ENCODE measurements around the gene USP13.
A peak's percentile ranks its signal among the peaks of the same experiment; 100 is the strongest.

USP13 gene

GRCh38 chr3:179735321-179735720 lies 82.5 kb downstream of the USP13 start:
- Histone ChIP-seq H3K18ac (ENCODE audit: low read depth in 1 of 2, low read length in 2 of 2) (no peak overlapping the region), H3K4me2 (ENCODE audit: low read length, poor library complexity, severe bottlenecking) (no peak overlapping the region), H3K27ac (ENCODE audit: low read length, poor library complexity, severe bottlenecking) (no peak overlapping the region), H2BK12ac (ENCODE audit: low read length in 2 of 2) (no peak overlapping the region), H4K91ac (ENCODE audit: low read length) (no peak overlapping the region), H3K23ac (ENCODE audit: low read length in 2 of 2) (no peak overlapping the region), H3K4ac (ENCODE audit: low read depth in 1 of 2, low read length in 2 of 2) (no peak overlapping the region), H3K4me3 (ENCODE audit: insufficient read depth in 1 of 2, low read depth in 1 of 2, low read length in 2 of 2) (no peak overlapping the region), H2BK5ac (ENCODE audit: low read depth, low read length, poor library complexity, severe bottlenecking) (no peak overlapping the region), H3K9me3 (ENCODE audit: control insufficient read depth, low read length) (no peaks in the 10 kb centered on the region), H3K9ac (ENCODE audit: low read length) (no peak overlapping the region), H3K79me1 (replicated peaks; ENCODE audit: low read length, poor library complexity, severe bottlenecking) (peaks cover 52% of the 10 kb centered on the region), H2AK5ac (ENCODE audit: low read length, severe bottlenecking) (no peak overlapping the region), H3K27me3 (ENCODE audit: control insufficient read depth in 1 of 2, insufficient read depth in 1 of 2, low read length in 2 of 2) (no peaks in the 10 kb centered on the region), H3K4me1 (ENCODE audit: control insufficient read depth, insufficient read depth, low read depth, low read length) (peaks cover 8% of the 10 kb centered on the region), H4K8ac (ENCODE audit: low read length) (no peak overlapping the region), H3K36me3 (ENCODE audit: control insufficient read depth in 1 of 2, insufficient read depth in 2 of 2, low read depth in 1 of 2, low read length in 2 of 2) (peaks cover 32 to 42% of the 10 kb centered on the region in 2 experiments), H3K14ac (ENCODE audit: low read length in 2 of 2) (no peak overlapping the region), H2BK15ac (ENCODE audit: low read depth, poor library complexity, severe bottlenecking) (no peak overlapping the region), H2AFZ (ENCODE audit: low read depth, low read length) (no peak overlapping the region), H2BK120ac (ENCODE audit: low read depth, low read length) (no peak overlapping the region)
- no peak for DNase-seq

- no peak overlapping the region for H2BK12ac ChIP-seq (ENCODE audit: low read length in 2 of 2)
- DNase-seq, result no peak
- no peak overlapping the region for H2AK5ac ChIP-seq (ENCODE audit: low read length, severe bottlenecking)
- no peak overlapping the region for H2BK120ac ChIP-seq (ENCODE audit: low read depth, low read length)
- WGBS, result 96% methylated on average over 6 of the region's 6 CpGs
- no peak overlapping the region for H3K27ac ChIP-seq (ENCODE audit: low read length, poor library complexity, severe bottlenecking)
- peaks cover 5% of the 10 kb centered on the region for H3K4me1 ChIP-seq (ENCODE audit: control insufficient read depth, insufficient read depth, low read depth, low read length)
- H3K4me2 ChIP-seq (ENCODE audit: low read length, poor library complexity, severe bottlenecking), result no peak overlapping the region
- H3K14ac ChIP-seq (ENCODE audit: low read length in 2 of 2), result peak overlapping the region in 1 of 2 experiments; percentile 53
- H2BK15ac ChIP-seq (ENCODE audit: low read depth, poor library complexity, severe bottlenecking), result no peak overlapping the region
- no peak overlapping the region for H3K4me3 ChIP-seq (ENCODE audit: insufficient read depth in 1 of 2, low read depth in 1 of 2, low read length in 2 of 2)
- no peaks in the 10 kb centered on the region for H3K27me3 ChIP-seq (ENCODE audit: control insufficient read depth in 1 of 2, insufficient read depth in 1 of 2, low read length in 2 of 2)
- no peak overlapping the region for H3K23ac ChIP-seq (ENCODE audit: low read length in 2 of 2)
- H3K18ac ChIP-seq (ENCODE audit: low read depth in 1 of 2, low read length in 2 of 2), result no peak overlapping the region
- H3K9me3 ChIP-seq (ENCODE audit: control insufficient read depth, low read length), result no peaks in the 10 kb centered on the region
- peaks cover 18 to 39% of the 10 kb centered on the region in 2 experiments for H3K36me3 ChIP-seq (ENCODE audit: control insufficient read depth in 1 of 2, insufficient read depth in 2 of 2, low read depth in 1 of 2, low read length in 2 of 2)
- H2AFZ ChIP-seq (ENCODE audit: low read depth, low read length), result no peak overlapping the region
- no peak overlapping the region for H4K8ac ChIP-seq (ENCODE audit: low read length)
- no peak overlapping the region for H3K9ac ChIP-seq (ENCODE audit: low read length)
- no peak overlapping the region for H2BK5ac ChIP-seq (ENCODE audit: low read depth, low read length, poor library complexity, severe bottlenecking)
- no peak overlapping the region for H4K91ac ChIP-seq (ENCODE audit: low read length)
- H3K4ac ChIP-seq (ENCODE audit: low read depth in 1 of 2, low read length in 2 of 2), result no peak overlapping the region
- H3K79me1 ChIP-seq (replicated peaks; ENCODE audit: low read length, poor library complexity, severe bottlenecking), result peaks cover 42% of the 10 kb centered on the region
These were observed 86.2 kb downstream of the USP13 start for GRCh38 chr3:179738998-179739397.

GRCh38 chr3:179739816-179740594 lies 87.2 kb downstream of the USP13 start:
- Histone ChIP-seq H3K9ac (ENCODE audit: low read length) (no peak overlapping the region), H3K27me3 (ENCODE audit: control insufficient read depth in 1 of 2, insufficient read depth in 1 of 2, low read length in 2 of 2) (no peaks in the 10 kb centered on the region), H3K9me3 (ENCODE audit: control insufficient read depth, low read length) (no peaks in the 10 kb centered on the region), H3K4me3 (ENCODE audit: insufficient read depth in 1 of 2, low read depth in 1 of 2, low read length in 2 of 2) (no peak overlapping the region), H3K23ac (ENCODE audit: low read length in 2 of 2) (no peak overlapping the region), H3K4ac (ENCODE audit: low read depth in 1 of 2, low read length in 2 of 2) (no peak overlapping the region), H2AK5ac (ENCODE audit: low read length, severe bottlenecking) (no peak overlapping the region), H2AFZ (ENCODE audit: low read depth, low read length) (no peak overlapping the region), H3K4me2 (ENCODE audit: low read length, poor library complexity, severe bottlenecking) (no peak overlapping the region), H2BK120ac (ENCODE audit: low read depth, low read length) (no peak overlapping the region), H2BK12ac (ENCODE audit: low read length in 2 of 2) (no peak overlapping the region), H4K8ac (ENCODE audit: low read length) (no peak overlapping the region), H2BK5ac (ENCODE audit: low read depth, low read length, poor library complexity, severe bottlenecking) (no peak overlapping the region), H2BK15ac (ENCODE audit: low read depth, poor library complexity, severe bottlenecking) (no peak overlapping the region), H3K36me3 (ENCODE audit: control insufficient read depth in 1 of 2, insufficient read depth in 2 of 2, low read depth in 1 of 2, low read length in 2 of 2) (peaks cover 27 to 47% of the 10 kb centered on the region in 2 experiments), H3K18ac (ENCODE audit: low read depth in 1 of 2, low read length in 2 of 2) (no peak overlapping the region), H4K91ac (ENCODE audit: low read length) (no peak overlapping the region), H3K4me1 (ENCODE audit: control insufficient read depth, insufficient read depth, low read depth, low read length) (peaks cover 6% of the 10 kb centered on the region), H3K27ac (ENCODE audit: low read length, poor library complexity, severe bottlenecking) (no peak overlapping the region), H3K14ac (ENCODE audit: low read length in 2 of 2) (no peak overlapping the region), H3K79me1 (replicated peaks; ENCODE audit: low read length, poor library complexity, severe bottlenecking) (peaks cover 49% of the 10 kb centered on the region)
- 98% methylated on average over 10 of the region's 12 CpGs for WGBS
- no peak for DNase-seq

- H3K27me3 ChIP-seq (ENCODE audit: control insufficient read depth in 1 of 2, insufficient read depth in 1 of 2, low read length in 2 of 2), result no peaks in the 10 kb centered on the region
- no peak overlapping the region for H2AFZ ChIP-seq (ENCODE audit: low read depth, low read length)
- H3K36me3 ChIP-seq (ENCODE audit: control insufficient read depth in 1 of 2, insufficient read depth in 2 of 2, low read depth in 1 of 2, low read length in 2 of 2), result peaks cover 28 to 36% of the 10 kb centered on the region in 2 experiments
- H3K27ac ChIP-seq (ENCODE audit: low read length, poor library complexity, severe bottlenecking), result no peak overlapping the region
- H3K18ac ChIP-seq (ENCODE audit: low read depth in 1 of 2, low read length in 2 of 2), result no peak overlapping the region
- no peak for DNase-seq
- H3K4me1 ChIP-seq (ENCODE audit: control insufficient read depth, insufficient read depth, low read depth, low read length), result peaks cover 5% of the 10 kb centered on the region
- no peak overlapping the region for H4K8ac ChIP-seq (ENCODE audit: low read length)
- 92% methylated on average over 2 of the region's 2 CpGs for WGBS
- no peak overlapping the region for H3K14ac ChIP-seq (ENCODE audit: low read length in 2 of 2)
- no peak overlapping the region for H3K4me2 ChIP-seq (ENCODE audit: low read length, poor library complexity, severe bottlenecking)
- H3K4me3 ChIP-seq (ENCODE audit: insufficient read depth in 1 of 2, low read depth in 1 of 2, low read length in 2 of 2), result no peak overlapping the region
- no peak overlapping the region for H2BK15ac ChIP-seq (ENCODE audit: low read depth, poor library complexity, severe bottlenecking)
- no peak overlapping the region for H3K23ac ChIP-seq (ENCODE audit: low read length in 2 of 2)
- no peak overlapping the region for H2BK5ac ChIP-seq (ENCODE audit: low read depth, low read length, poor library complexity, severe bottlenecking)
- H3K9ac ChIP-seq (ENCODE audit: low read length), result no peak overlapping the region
- no peak overlapping the region for H2BK12ac ChIP-seq (ENCODE audit: low read length in 2 of 2)
- no peak overlapping the region for H3K4ac ChIP-seq (ENCODE audit: low read depth in 1 of 2, low read length in 2 of 2)
- peaks cover 40% of the 10 kb centered on the region for H3K79me1 ChIP-seq (replicated peaks; ENCODE audit: low read length, poor library complexity, severe bottlenecking)
- H2AK5ac ChIP-seq (ENCODE audit: low read length, severe bottlenecking), result no peak overlapping the region
- H3K9me3 ChIP-seq (ENCODE audit: control insufficient read depth, low read length), result no peaks in the 10 kb centered on the region
- H2BK120ac ChIP-seq (ENCODE audit: low read depth, low read length), result no peak overlapping the region
- no peak overlapping the region for H4K91ac ChIP-seq (ENCODE audit: low read length)
These were observed 91.1 kb downstream of the USP13 start for GRCh38 chr3:179743913-179744312.

All from mesenchymal stem cell (in vitro differentiated cells and primary cell).